GM12865 (cell line): ENCODE results near the gene AGXT2.

ENCODE experiments used
- DNase-seq: peaks from one replicate; pipeline ENCODE4 v3.0.0; 2010; ENCODE audit warnings: low read depth
- H3K4me3 ChIP-seq: 2 replicates; pipeline ENCODE4 v1.5.1; 2011; ENCODE audit warnings: mild to moderate bottlenecking, low read depth, low read length, control low read depth
- CTCF ChIP-seq: IDR thresholded peaks from 2 replicates; pipeline ENCODE4 v1.5.1; 2011; ENCODE audit warnings: low read length, control low read depth, low read depth, inconsistent platforms; ENCODE audit not compliant: insufficient read depth; ENCODE audit errors: missing control alignments

AGXT2 gene

GRCh38 chr5:35091704-35092103, 44.0 kb upstream of the AGXT2 start:
- DNase-seq: no peak
- TF ChIP-seq CTCF: no peak
- no peak overlapping the region for H3K4me3 ChIP-seq

DNA sequence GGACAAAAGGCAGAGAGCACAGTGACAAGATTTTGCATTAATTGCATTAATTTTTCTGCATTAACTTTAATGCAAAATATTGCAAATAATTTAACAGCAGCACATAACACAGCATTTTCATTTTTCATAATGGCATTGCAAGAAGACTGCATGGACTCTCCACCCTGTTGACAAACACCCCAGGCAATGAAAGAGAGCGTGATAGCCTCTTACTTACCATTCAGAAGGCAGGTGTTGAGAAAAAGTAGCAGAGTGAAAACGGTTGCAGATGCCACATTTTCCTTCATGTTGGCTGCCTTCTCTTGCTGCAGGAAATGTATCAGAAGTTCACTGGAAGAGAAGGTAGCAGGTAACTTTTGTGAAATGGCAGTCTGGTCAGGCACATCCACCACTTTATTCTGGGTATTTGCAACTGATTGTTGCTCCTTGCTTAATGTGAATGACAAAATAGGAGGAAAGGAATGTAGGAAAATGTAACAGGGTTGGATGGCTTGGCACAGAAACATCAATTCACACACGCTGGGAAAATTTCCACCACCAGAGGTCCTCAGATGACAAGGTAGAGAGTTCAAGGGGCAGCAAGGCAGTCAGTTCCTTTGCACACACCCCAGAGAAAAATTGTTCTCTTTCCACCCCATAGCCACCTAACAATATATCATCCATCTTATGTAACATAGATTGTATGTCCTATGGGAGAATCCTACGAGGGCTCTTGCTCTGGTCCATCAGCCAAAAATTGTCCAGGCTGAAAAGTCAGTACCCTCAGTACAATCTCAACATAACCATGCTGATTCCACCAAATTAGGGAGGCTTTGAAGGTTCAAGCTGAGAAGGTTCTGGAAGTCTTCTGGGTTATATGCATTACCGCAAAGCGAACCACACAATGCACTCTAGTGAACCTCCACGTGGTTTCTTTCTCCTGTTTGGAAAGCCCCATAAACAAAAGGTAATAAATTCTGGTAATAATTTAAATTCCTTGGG, 41.9 kb upstream of the AGXT2 start:
- H3K4me3 ChIP-seq: no peak overlapping the region
- peak; percentile 74 for TF ChIP-seq CTCF
- DNase-seq: peak; percentile 61

DNA sequence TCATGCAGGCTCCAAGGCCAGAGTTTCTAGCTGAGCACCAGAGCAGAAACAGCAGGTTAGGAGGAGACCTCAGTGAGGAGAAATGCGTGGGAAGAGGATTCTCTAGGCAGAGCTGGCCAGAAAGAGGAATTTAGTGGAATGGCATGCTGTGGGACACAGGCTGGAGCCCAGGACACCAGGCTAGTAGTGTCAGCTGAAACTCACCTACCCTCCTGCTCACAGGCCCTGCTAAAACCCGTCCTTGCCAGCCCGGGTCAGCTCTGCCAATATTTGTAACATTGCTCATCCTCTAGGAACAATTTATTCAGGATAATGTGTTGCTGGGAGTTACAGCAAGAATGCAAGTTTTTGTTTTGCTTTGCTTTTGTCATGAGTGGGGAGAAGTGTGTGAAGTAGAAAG, 40.2 kb upstream of the AGXT2 start:
- no peak for DNase-seq
- no peak for TF ChIP-seq CTCF
- H3K4me3 ChIP-seq: no peak overlapping the region

DNA sequence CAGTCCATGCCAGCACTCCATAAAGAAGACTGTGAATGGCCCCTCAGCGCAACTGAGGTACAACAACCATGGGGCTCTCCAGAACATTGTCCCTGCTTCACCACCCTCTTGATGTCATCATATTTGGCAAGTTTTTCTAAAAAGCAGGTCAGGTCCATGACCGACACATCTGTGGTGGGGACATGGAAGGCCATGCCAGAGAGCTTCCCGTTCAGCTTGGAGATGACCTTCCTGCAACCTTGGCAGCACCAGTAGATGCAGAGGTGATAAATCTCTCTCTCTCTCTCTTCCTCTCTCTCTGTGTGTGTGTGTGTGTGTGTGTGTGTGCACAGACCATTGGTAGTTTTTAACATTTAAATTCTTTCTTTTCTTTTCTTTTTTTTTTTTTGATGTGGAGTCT, 35.4 kb upstream of the AGXT2 start:
- DNase-seq: no peak
- H3K4me3 ChIP-seq: no peak overlapping the region
- no peak for TF ChIP-seq CTCF

DNA sequence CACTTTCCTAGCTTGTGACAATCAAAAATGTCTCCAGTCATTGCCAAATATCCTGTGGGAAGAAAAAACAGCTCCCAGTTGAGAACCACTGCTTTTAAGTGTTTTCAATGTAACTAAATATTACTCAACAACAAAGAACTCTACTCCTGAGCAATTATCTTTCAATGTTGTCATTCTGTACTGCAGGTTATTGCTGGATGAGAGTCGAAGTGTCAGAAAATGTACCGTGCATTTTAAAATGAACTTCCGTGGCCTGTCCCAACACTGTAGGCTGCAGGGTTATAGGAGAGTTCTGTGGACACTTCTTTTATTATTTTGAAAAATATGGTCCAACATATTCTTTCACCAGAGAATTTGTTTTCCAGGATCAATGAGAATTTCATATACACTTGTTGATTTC, 34.8 kb upstream of the AGXT2 start:
- no peak for TF ChIP-seq CTCF
- no peak for DNase-seq
- no peak overlapping the region for H3K4me3 ChIP-seq

- H3K4me3 ChIP-seq: no peak overlapping the region
- TF ChIP-seq CTCF: no peak
- DNase-seq: no peak
These were observed 33.4 kb upstream of the AGXT2 start for GRCh38 chr5:35081134-35081533.

GRCh38 chr5:35073160-35073559, 25.4 kb upstream of the AGXT2 start:
- TF ChIP-seq CTCF: no peak
- H3K4me3 ChIP-seq: no peak overlapping the region
- DNase-seq: no peak
